HG03025 (cell line): ENCODE data around the gene NHSL2.

Experiments used
- ATAC-seq: cut with Tn5 transposase; IDR thresholded peaks from one replicate; pipeline ENCODE4 v1.9.1; 2021; ENCODE audit warnings: mild to moderate bottlenecking, moderate library complexity; ENCODE audit not compliant: unreplicated experiment, low FRiP score

Gene NHSL2

GRCh38 chrX:71978164-71978563 lies 67.5 kb downstream of the NHSL2 start:
- no peak for ATAC-seq

DNA sequence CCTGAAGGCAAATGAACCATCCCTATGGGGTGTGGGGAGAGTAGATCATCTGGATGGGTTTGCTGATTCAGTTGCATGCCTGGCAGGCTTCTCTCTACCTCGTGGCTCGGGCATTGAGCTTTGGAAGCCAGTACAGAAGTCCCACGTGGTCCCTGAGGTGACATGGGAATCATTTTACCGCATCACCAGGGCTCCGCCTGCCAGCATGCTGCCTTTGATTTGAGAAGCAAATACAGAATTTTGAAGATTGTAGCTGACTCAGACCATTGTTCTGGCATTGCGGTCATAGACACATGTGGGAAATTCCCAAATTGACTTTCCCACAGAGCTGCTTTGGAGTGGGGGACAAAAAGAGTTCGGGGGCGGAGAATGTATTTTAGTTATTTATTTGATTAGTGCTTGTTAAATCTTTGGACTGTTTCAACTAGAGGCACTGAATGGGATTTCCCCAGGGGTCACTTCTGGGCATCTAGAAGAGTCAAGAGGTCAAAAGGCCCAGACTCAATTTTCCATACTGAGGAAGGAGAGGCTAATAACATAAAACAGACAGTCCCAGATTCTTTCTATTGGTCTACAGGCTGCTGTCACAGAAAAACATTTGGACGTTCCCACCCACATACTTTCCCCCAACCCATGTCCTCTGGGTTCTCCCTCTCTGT lies 79.3 kb downstream of the NHSL2 start:
- no peak for ATAC-seq

GRCh38 chrX:71990518-71990917 lies 79.9 kb downstream of the NHSL2 start:
- ATAC-seq, result no peak

DNA sequence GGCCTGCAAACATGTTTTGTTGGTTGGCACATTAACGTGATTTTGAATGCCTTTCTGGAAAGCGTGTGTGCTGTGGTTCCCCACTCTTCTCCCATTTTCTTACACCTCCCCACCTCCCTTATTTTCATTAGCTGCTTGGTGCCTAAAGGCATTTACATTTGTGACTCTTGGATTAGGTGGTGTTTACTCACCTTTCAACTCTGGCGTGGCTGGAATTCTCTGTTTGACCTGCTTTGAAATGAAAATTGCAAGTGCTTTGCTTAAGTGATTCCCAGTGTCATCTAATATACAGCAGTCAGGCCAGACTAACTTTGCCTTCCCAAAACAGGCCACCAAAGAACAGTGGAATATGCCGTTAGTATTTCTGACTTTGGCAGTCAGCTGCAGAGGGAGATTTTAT lies 80.5 kb downstream of the NHSL2 start:
- no peak for ATAC-seq

DNA sequence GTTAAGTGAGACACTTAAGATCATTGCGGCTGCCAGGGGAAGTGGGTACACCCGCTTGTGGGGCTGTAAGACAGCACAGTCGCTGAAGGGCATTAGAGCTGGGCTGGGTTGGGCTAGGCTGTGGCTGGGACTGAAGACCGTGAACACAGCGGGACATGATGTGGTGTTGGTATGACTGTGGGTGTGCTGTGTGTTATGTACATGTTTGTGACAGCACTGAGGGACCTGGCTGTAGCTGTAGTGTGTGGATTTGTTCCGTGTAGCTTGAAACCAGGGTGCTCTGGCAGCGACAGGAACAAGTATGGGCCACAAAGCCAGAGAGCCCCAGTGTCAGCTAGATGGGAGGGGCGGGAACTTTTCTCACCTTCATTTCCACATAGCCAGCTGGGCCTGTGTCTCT lies 82.1 kb downstream of the NHSL2 start:
- ATAC-seq, result no peak

- ATAC-seq, result no peak
These were observed 82.7 kb downstream of the NHSL2 start for GRCh38 chrX:71993371-71993770.

- ATAC-seq, result no peak
These were observed 84.0 kb downstream of the NHSL2 start for GRCh38 chrX:71994601-71995000.

- no peak for ATAC-seq
These were observed 84.5 kb downstream of the NHSL2 start for GRCh38 chrX:71995122-71995521.

GRCh38 chrX:71996136-71996535 lies 85.5 kb downstream of the NHSL2 start:
- no peak for ATAC-seq

DNA sequence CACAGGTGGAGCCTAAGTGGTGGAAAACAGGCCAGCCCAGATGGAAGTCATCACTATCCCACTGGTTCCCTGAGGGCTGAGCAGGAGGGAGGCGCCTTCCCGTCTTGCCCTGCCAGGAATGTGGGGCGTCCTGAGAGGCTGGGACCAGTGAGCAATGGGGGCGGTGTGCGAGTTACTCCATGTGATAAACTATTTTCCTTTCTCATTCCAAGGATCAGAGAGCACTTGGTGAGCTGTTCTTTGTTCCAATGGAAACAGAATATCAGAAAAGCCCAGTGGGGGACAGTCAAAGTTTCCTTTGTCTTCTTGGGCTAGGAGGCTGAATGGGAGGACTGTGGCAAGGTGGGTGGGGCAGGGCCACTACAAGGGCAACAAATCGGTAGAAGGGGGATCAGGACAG lies 86.2 kb downstream of the NHSL2 start:
- ATAC-seq, result no peak

- no peak for ATAC-seq
These were observed 86.7 kb downstream of the NHSL2 start for GRCh38 chrX:71997320-71997719.

- no peak for ATAC-seq
These were observed 88.3 kb downstream of the NHSL2 start for GRCh38 chrX:71998836-71999509.

DNA sequence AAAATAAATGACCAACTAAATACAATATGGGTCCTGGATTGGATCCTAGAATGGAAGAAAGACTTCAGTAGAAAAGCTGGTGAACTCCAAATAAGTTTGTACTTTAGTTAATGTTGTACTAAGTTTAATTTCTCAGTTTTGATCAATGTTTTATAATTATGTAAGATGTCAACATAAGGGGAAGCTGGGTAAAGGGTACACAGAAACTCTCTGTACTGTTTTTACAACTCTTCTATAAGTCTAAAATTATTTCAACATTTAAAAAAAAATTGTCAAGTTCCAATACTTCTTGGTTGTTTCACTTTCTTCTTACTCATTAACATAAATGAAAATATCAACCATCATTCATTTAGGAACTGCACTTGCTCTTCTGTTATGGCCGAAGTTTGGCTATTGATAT lies 88.9 kb downstream of the NHSL2 start:
- ATAC-seq, result no peak

DNA sequence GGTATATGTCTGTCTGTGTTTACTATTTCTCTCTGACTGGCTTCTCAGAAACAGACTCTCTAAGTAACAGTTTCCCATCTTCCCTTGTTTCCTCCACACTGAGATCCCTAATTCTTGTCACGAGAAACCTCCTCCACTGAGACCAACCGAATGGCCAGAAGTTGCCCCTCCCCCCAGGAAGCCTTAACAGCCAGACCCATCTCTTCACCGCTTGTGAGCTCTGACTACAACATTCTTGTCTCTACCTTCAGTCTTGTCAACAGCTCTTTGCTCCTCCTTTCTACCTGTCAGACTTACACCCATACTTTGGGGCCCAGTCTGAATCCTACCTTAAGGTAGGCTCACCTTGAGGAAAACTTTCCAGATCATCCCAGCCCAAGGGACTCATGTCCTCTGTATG lies 90.8 kb downstream of the NHSL2 start:
- no peak for ATAC-seq

DNA sequence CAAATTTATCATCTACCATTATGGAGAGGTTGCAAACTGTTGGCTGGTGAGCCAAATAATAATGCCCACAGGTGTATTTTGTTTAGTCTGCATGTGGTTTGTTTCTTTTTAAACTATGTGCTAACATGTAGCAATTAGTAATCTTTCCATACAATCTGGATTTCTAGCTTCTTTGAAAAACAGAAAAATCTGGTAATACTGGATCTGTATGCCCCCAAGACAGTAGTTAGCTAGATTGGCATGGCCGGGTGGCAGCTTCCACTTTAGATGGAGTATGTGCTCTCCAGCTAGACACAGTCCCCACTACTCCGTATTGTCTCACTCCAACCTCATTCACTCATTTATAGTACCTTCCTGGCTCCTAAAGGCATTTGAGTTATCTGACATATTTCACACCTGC lies 91.3 kb downstream of the NHSL2 start:
- ATAC-seq, result no peak

DNA sequence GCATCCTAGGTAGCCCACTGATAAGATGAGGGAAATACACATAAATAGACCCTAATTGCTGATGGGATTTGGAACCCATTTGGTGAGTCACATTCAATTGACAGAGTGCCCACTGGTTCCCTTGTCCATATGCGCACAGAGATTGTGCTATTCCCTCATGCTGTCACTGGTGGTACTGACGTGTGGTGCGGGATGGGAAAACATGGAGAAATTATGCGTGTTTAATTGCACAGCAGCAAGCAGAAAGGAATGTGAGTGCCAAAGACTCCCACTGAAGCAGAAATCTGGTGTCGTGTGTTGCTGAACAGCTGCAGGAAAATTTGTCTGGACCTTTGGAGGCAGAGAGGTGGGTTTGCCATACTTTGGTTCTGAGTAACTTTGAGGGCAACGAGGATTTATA lies 92.2 kb downstream of the NHSL2 start:
- ATAC-seq, result no peak

- no peak for ATAC-seq
These were observed 93.4 kb downstream of the NHSL2 start for GRCh38 chrX:72003811-72004750.

DNA sequence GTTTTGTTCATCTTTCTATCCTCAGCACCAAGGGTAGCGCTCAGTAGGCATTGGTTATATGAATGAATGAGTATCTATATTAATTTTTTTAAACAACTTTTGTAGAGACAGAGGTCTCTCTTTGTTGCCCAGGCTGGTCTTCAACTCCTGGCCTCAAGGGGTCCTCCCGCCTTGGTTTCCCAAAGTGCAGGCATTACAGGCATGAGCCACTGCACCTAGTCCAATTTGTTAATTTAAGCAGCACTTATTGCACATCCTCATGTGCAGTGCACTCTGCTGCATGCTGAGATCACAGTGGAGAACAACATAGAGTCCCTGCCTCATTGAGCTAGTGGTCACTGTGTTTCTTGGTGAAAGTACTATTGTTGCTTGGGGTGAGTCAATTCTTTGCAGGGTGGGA lies 94.4 kb downstream of the NHSL2 start:
- ATAC-seq, result no peak

DNA sequence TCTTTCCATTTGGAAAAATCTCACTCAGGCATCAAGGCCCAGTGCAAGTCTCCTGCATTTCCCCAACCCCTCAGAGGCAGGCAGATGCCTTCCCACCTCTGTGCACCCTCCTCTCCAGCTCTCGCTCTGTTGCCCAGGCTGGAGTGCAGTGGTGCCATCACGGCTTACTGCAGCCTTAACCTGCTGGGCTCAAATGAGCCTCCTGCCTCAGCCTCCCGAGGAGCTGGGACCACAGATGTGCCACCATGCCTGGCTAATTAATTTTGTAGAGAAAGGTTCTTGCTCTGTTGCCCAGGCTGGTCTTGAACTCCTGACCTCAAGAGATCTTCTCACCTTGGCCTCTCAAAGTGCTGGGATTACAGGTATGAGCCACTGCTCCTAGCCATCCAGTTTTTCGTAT lies 95.8 kb downstream of the NHSL2 start:
- ATAC-seq, result no peak

- ATAC-seq, result no peak
These were observed 99.1 kb downstream of the NHSL2 start for GRCh38 chrX:72009731-72010130.

DNA sequence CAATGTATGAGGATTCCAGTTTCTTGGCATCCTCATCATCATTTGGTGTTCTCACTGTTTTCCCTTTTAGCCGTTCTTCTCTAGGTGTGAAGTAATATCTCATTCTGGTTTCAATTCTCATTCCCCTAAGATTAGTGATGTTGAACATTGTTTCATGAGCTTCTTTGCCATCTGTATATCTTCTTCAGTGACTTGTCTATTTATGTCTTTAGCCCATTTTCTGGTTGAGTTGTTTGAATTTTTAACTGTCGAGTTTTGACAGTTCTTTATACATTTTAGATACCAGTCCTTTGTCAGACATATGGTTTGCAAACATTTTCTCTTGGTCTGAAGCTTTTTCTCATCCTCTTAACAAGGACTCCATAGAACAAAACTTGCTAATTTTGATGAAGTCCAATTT lies 101.1 kb downstream of the NHSL2 start:
- ATAC-seq, result no peak
